ENCODE measurements around the gene ABL1. TPM values are rescaled to one million over a fixed set of nuclear protein-coding genes. Genes with fewer than 3 reads are reported as not detected.
A peak's percentile ranks its signal among the peaks of the same experiment; 100 is the strongest.

Gene ABL1
- total RNA-seq, 1 donor from 2014 or later = 33.0 TPM

GRCh38 chr9:130895038-130895437 lies 60.0 kb downstream of the ABL1 start:
- intact Hi-C loops (cut with DNase I) = no loop called here

GRCh38 chr9:130895481-130896232 lies 60.6 kb downstream of the ABL1 start:
- DNase-seq (ENCODE audit: missing footprints) (peak; percentile 69), ATAC-seq (peak; percentile 41)
- intact Hi-C loops (cut with DNase I) = no loop called here

More at GRCh38 chr9:130895038-130895437, 60.0 kb downstream of the ABL1 start:
- ATAC-seq (no peak), DNase-seq (ENCODE audit: missing footprints) (peak; percentile 63)

GRCh38 chr9:130896233-130897014 lies 61.4 kb downstream of the ABL1 start, which contains the start of gene QRFP:
TSS of gene QRFP (minus strand) at chr9:130896812. CDS start at chr9:130893838, 2,974 bp downstream.
- ATAC-seq (no peak), DNase-seq (ENCODE audit: missing footprints) (peak; percentile 44)
- intact Hi-C loops (cut with DNase I) = no loop called here

DNA sequence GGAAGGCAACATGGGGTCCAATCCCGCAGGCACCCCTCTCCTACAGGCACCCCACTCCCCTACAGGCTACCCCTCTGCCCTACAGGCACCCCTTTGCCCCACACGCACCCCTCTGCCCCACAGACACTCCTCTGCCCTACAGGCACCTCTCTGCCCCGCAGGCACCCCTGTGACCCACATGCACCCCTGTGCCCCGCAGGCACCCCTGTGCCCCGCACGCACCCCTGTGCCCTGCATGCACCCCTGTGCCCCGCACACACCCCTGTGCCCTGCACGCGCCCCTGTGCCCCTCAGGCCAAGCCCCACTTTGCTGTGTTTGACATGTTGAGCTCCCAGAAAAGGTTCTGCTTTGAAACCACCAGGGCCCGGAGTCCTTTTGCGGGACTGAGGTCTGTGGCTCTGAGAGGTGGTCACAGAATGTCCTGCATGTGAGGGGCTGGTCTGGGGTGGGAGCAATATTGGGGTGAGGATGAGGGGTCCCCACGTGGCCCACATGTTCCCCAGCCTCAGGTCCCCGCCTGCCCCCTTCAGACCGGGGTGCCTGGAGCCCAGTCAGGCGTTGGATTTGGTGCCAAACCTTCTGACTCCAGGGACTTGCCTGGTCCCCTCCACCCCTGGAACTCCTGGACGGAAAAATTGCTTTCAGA lies 62.2 kb downstream of the ABL1 start:
- ATAC-seq = no peak

DNA sequence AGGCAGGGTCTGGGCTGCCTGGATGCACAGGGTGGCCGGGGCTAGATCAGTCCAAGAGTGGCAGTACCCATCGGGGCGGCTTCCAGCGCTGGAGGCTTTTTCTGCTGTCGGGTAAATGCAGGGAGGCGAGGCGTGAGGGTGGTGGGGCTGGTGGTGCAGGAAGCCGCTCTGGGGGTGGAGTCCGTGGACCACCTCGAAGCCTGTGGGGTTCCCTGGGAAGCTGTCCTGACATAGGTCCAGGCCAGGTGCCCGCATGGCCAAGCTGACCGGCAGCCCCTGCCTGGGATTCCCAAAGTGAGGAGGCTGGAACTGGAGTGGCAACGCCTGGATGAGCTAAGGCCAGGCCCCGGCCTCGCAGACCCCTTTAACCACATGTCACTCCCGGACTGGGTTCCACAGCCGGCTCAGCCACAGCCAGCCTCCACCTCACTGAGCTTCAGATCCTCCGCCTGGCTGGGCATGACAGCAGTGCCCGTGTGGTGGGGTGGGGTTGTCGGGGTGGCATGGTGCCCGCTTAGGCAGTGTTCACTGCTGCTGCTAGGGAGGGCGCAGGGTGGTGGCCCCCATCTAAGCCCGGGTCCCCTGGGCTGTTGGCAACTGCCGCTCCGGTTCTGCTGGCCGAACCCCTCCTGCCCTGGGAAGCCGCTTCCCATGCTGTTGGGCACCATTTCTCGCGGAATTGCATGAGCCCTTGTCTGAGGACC lies 62.9 kb downstream of the ABL1 start:
- DNase-seq (ENCODE audit: missing footprints) (peak; percentile 68), ATAC-seq (no peak)
- intact Hi-C loops (cut with DNase I) = no loop called here

More for the DNA sequence above, 62.2 kb downstream of the ABL1 start:
- peak; percentile 43 for DNase-seq (ENCODE audit: missing footprints)
- intact Hi-C loops (cut with DNase I) = no loop called here

GRCh38 chr9:130898552-130898852 lies 63.4 kb downstream of the ABL1 start:
- ATAC-seq (no peak), DNase-seq (ENCODE audit: missing footprints) (peak; percentile 4)
- intact Hi-C loops (cut with DNase I) = no loop called here

DNA sequence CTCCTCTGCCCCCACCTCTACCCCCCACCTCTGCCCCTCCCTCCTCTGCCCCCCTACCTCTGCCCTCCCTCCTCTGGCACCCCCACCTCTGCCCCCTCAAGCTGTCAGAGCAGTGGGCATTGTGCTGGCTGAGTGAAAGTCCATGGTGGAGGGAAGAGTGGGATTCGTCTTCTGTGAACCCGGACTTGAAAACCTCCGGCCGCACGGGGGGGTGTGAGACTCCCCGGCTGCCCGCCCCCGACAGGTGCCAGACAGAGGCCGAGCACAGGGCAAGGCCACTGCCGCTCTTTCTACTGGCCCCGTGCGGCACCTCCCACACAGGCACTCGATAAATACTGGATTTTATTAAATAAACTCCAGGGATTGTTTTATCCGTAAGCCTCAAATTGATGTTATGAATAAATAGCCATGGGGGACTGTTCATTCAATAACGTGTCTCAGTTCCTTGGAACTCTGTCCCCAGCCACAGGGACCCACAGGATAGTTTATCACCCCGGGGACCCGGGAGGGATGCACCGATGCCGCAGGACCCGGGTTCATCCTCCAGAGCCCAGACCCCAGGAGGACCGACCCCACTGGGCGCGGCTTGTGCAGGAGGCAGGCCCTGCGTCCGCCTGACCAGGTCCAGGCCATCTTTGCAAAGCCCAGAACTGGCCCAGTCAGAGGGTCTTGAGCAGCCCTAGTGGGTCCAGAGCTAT lies 64.1 kb downstream of the ABL1 start:
- DNase-seq (ENCODE audit: missing footprints) = peak; percentile 59
- intact Hi-C loops (cut with DNase I) = no loop called here
- ATAC-seq = no peak

- ATAC-seq = no peak
- DNase-seq (ENCODE audit: missing footprints) = no peak
- intact Hi-C loops (cut with DNase I) = no loop called here
These were observed 65.8 kb downstream of the ABL1 start for GRCh38 chr9:130900701-130901497.

DNA sequence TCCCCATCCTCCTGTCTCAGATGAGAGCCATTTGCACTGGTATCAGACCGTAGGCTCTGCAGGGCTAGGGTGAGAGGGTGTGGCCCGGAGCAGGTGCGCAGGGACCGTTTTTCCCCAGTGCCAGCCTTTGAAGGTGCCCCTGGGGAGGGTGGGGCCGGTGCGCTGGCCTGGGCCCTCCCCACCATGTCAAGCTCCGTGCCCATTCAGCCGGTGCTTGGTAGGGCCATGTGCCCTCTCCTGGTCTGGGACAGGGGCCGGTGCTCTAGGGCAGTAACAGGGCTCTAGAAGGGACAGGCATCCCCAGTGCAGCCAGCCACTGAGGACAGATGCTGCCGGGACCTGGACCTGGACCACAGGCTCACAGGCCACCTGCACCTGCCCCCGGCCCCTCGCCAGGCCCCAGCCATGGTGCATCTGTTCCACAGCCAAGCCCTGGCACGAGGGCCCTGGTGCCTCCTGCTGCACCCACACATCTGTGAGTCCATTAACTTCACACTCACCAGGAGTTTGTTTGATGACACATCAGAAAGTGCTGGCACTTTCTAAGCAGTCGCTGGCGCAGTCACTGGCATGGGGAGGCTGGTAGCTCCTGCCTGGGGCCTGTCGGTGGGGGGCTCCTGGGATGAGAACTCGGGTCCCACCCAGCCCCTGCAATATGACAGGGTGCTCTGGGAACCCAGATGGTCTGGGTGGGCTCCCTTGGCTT lies 66.6 kb downstream of the ABL1 start:
- no peak for DNase-seq (ENCODE audit: missing footprints)
- intact Hi-C loops (cut with DNase I) = no loop called here
- no peak for ATAC-seq

DNA sequence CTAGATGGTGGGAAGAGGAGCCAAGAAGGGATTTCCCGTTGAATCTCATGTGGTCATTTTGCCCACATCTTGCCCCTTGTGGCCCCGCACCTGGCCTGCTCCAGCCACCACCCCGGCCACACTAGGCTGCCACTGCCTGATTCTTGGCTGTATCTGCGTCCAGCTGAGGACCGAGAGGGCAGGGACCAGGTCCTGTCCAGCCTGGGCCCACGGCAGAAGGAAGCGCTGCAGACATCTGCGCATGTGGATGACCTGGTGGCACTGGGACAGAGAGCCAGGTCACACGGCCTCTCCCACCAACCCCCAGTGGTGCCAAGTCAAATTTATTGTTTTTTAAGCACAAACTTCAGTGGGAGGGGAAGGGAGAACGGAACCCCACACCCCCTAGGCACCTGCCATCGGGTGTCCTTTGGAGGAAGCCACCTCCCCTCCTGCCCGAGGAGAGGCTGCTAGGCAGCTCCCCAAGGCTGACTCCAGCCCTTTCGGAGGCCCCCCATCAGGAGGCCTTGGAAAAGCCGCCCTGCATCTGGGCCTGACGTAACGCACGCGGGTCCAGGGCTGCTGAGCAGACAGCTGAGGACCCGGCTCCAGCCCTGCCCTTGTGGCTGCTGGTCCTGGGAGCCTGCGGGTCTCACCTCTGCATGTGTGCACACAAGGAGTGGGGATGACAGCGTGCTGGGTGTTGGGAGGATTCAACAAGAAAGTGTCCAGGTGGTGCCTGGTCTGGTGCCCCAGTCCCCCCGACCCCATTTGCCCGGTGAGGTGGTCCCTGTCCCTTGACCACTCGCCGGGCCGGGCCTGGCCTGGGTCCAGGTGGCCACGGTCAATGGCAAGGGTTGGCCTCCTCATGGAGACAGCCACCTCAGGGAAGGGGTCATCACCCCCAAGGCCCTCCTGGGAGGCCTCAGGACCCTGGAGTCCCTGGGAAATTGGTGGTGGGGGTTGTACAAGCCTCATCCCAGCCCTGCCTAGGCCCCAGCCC lies 67.4 kb downstream of the ABL1 start:
- intact Hi-C loops (cut with DNase I) = no loop called here
- DNase-seq (ENCODE audit: missing footprints) (no peak), ATAC-seq (no peak)

GRCh38 chr9:130903194-130904069 lies 68.4 kb downstream of the ABL1 start:
- intact Hi-C loops (cut with DNase I) = no loop called here
- ATAC-seq (no peak), DNase-seq (ENCODE audit: missing footprints) (no peak)

DNA sequence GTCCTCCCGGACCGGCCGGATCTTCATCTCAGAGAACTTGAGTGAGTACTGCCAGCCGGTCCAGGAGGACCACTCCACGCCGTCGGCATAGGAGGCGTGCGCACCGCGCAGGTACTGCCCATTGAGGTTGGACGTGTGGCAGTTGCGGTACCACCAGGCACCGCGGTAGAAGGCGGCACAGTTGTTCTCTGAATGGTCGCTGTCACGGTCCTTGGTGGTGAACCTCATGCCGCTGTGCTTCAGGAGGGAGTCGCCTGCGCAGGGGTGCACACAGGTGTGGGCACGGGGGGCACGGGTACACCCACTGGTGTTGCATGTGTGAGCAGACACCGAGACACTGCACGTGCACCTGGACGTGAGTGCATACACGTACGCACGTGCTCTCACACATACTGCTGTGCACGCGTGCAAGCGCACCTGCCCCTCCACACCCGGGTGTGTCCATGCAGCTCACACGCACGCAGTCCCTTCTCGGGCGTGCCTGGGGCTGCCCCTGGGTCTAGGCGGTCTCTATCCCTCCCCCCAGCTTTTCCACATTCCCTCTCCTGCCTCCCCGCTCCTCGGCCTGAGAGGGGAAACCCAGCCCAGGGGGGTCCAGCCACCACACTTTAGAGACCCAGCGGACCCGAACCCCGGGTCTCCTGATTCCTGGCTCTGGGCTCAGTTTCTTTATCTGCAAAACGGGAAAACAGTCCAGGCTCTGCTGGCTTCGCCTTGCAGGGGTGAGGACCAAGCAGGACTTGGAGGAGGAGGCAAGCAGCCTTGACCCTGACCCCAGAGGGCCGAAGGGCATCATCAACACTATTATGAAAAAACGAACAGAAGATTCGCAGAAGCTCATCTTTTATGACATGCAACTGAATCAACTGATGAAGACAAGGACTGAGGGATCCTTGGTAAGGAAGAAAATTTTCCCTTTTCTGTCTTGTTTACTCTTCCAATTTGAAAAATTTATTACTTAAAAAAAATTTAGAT lies 69.3 kb downstream of the ABL1 start:
- ATAC-seq (no peak), DNase-seq (ENCODE audit: missing footprints) (no peak)
- intact Hi-C loops (cut with DNase I) = no loop called here

DNA sequence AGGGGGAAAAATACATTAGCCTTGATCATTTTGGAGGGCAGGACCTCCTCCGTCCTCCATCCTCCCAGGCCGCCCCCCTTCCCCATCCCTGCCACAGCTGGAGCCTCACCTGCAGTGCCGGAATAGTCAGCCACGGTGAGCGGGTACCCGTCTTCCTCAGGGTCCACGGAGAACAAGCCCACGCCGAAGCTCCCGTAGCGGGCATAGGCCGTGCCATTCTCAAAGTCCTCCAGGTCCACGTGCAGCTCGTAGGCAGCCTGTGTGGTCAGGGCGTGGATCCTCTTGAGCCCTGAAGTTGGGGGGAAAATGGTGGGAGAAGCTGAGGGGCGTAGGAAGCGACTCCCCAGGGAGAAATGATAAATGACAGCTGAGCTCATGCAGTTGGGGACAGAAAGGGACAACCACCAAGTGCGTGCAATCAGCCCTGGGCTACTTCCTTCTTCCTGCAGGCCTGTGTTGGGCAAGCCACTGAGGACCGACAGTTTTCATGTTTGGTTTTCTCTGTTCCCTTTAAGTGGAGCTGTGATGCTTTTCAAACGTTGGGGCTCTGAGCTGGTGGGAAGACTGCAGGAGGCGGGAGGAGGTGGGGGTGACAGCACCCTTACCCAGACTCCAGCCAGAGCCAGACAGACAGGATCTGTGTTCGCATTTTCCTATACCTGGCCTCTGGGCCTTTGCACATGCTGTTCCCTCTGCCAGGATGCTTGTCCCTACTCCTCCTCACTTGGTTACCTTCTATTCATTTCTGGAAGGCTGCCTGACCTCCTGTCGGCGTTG lies 70.3 kb downstream of the ABL1 start:
- no peak for DNase-seq (ENCODE audit: missing footprints)
- intact Hi-C loops (cut with DNase I) = no loop called here
- no peak for ATAC-seq
